ENCODE data around the gene SMARCAD1. TPM values are rescaled to one million over a fixed set of nuclear protein-coding genes. Genes with fewer than 3 reads are reported as not detected.

The SMARCAD1 gene
- total RNA-seq, 3 donors from 2014 or later (not counting 1 experiment from before 2014, with no cell fraction given): 15.5 to 20.3 (median 15.9) TPM

- peaks cover 4 to 6% of the 10 kb centered on the region in 2 donors for H3K4me1 Mint-ChIP-seq
- intact Hi-C loops (cut with micrococcal nuclease): no loop called here
- DNase-seq: no peak
Observed at GRCh38 chr4:94169803-94170372, 37.8 kb upstream of the SMARCAD1 start.

DNA sequence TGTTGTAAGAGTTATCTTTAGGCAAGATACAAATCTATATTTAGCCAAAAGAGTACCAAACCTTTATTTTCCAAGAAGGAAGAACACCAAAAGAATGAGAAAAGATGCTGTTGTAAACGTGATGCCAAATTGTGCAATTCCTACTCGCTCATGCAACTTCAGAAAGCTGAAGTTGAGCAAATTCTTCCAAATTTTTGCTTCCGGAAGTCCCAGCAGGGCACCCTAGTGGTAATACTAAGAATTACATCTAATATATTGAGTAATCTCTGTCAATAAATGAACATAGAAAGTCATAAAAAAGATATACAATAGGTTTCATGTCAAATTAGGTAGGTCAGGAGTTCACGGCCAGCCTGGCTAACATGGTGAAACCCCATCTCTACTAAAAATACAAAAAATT lies 36.0 kb upstream of the SMARCAD1 start:
- no peak overlapping the region for H3K4me3 ChIP-seq (ENCODE audit: low read length)
- no peaks in the 10 kb centered on the region for H3K36me3 ChIP-seq (ENCODE audit: control insufficient read depth, insufficient read depth, low read length)
- H3K27me3 Mint-ChIP-seq (ENCODE audit: low read depth in 2 of 2): peaks cover 7 to 15% of the 10 kb centered on the region in 2 donors
- ATAC-seq (no peak), DNase-seq (no peak)
- peaks cover 0 to 4% of the 10 kb centered on the region in 2 donors for H3K9me3 Mint-ChIP-seq
- TF ChIP-seq, protein P1, sequence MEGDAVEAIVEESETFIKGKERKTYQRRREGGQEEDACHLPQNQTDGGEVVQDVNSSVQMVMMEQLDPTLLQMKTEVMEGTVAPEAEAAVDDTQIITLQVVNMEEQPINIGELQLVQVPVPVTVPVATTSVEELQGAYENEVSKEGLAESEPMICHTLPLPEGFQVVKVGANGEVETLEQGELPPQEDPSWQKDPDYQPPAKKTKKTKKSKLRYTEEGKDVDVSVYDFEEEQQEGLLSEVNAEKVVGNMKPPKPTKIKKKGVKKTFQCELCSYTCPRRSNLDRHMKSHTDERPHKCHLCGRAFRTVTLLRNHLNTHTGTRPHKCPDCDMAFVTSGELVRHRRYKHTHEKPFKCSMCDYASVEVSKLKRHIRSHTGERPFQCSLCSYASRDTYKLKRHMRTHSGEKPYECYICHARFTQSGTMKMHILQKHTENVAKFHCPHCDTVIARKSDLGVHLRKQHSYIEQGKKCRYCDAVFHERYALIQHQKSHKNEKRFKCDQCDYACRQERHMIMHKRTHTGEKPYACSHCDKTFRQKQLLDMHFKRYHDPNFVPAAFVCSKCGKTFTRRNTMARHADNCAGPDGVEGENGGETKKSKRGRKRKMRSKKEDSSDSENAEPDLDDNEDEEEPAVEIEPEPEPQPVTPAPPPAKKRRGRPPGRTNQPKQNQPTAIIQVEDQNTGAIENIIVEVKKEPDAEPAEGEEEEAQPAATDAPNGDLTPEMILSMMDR (IDR thresholded peaks at IDR 0.05): no peak
- H3K4me1 Mint-ChIP-seq: peaks cover 4 to 6% of the 10 kb centered on the region in 2 donors
- peaks cover 6% of the 10 kb centered on the region for H3K4me1 ChIP-seq (ENCODE audit: control insufficient read depth, insufficient read depth, low read length)
- H3K27ac Mint-ChIP-seq: no peak overlapping the region
- no peaks in the 10 kb centered on the region for H3K9me3 ChIP-seq (ENCODE audit: control insufficient read depth, insufficient read depth, low read length)
- WGBS (ENCODE audit: insufficient coverage): 86% methylated on average over 3 of the region's 4 CpGs
- no peak overlapping the region for H3K27ac ChIP-seq (ENCODE audit: low read length)
- intact Hi-C loops (cut with micrococcal nuclease): no loop called here
- no peaks in the 10 kb centered on the region for H3K27me3 ChIP-seq (ENCODE audit: control insufficient read depth, insufficient read depth, low read length)
- no peak overlapping the region for H3K4me3 Mint-ChIP-seq
- no peaks in the 10 kb centered on the region for H3K36me3 Mint-ChIP-seq

More at GRCh38 chr4:94169803-94170372, 37.8 kb upstream of the SMARCAD1 start:
- no peak for ATAC-seq
- H3K36me3 Mint-ChIP-seq: no peaks in the 10 kb centered on the region
- Histone ChIP-seq H3K4me1 (ENCODE audit: control insufficient read depth, insufficient read depth, low read length) (peaks cover 6% of the 10 kb centered on the region), H3K9me3 (ENCODE audit: control insufficient read depth, insufficient read depth, low read length) (no peaks in the 10 kb centered on the region), H3K36me3 (ENCODE audit: control insufficient read depth, insufficient read depth, low read length) (no peaks in the 10 kb centered on the region), H3K27me3 (ENCODE audit: control insufficient read depth, insufficient read depth, low read length) (no peaks in the 10 kb centered on the region), H3K4me3 (ENCODE audit: low read length) (no peak overlapping the region), H3K27ac (ENCODE audit: low read length) (no peak overlapping the region)
- H3K4me3 Mint-ChIP-seq: no peak overlapping the region
- TF ChIP-seq, protein P1 (IDR thresholded peaks at IDR 0.05): no peak
- H3K27ac Mint-ChIP-seq: no peak overlapping the region
- H3K9me3 Mint-ChIP-seq: peaks cover 0 to 4% of the 10 kb centered on the region in 2 donors
- H3K27me3 Mint-ChIP-seq (ENCODE audit: low read depth in 2 of 2): no peaks in the 10 kb centered on the region
- 98% methylated on average over 37 of the region's 37 CpGs for WGBS (ENCODE audit: insufficient coverage)

- Mint-ChIP-seq H3K4me1 (peaks cover 4 to 6% of the 10 kb centered on the region in 2 donors), H3K27ac (no peak overlapping the region), H3K9me3 (peaks cover 0 to 2% of the 10 kb centered on the region in 2 donors), H3K4me3 (no peak overlapping the region), H3K36me3 (no peaks in the 10 kb centered on the region), H3K27me3 (ENCODE audit: low read depth in 2 of 2) (peaks cover 14 to 31% of the 10 kb centered on the region in 2 donors)
- Histone ChIP-seq H3K36me3 (ENCODE audit: control insufficient read depth, insufficient read depth, low read length) (no peaks in the 10 kb centered on the region), H3K27me3 (ENCODE audit: control insufficient read depth, insufficient read depth, low read length) (no peaks in the 10 kb centered on the region), H3K9me3 (ENCODE audit: control insufficient read depth, insufficient read depth, low read length) (no peaks in the 10 kb centered on the region), H3K4me3 (ENCODE audit: low read length) (no peak overlapping the region), H3K4me1 (ENCODE audit: control insufficient read depth, insufficient read depth, low read length) (peaks cover under 1% of the 10 kb centered on the region), H3K27ac (ENCODE audit: low read length) (no peak overlapping the region)
- WGBS (ENCODE audit: insufficient coverage): 72% methylated on average over 5 of the region's 6 CpGs
- ATAC-seq (no peak), DNase-seq (no peak)
- intact Hi-C loops (cut with micrococcal nuclease): no loop called here
- TF ChIP-seq, protein P1 (IDR thresholded peaks at IDR 0.05): no peak
Observed at GRCh38 chr4:94175553-94176261, 32.0 kb upstream of the SMARCAD1 start.
